ENCODE measurements around the gene SMIM44. TPM values are rescaled to one million over a fixed set of nuclear protein-coding genes. Genes with fewer than 3 reads are reported as not detected.

SMIM44 gene
- total RNA-seq, 4 donors from 2014 or later, result not detected

GRCh38 chr19:3528539-3529211 lies 45.4 kb upstream of the SMIM44 start:
- no peak for TF ChIP-seq CTCF (IDR thresholded peaks at IDR 0.05)
- TF ChIP-seq POLR2A (IDR thresholded peaks at IDR 0.05), result no peak
- DNase-seq, result no peak
- Histone ChIP-seq H3K9me3 (no peaks in the 10 kb centered on the region), H3K4me3 (replicated peaks in 1 of 3) (no peak overlapping the region), H3K27me3 (no peaks in the 10 kb centered on the region), H3K27ac (no peak overlapping the region), H3K4me1 (no peaks in the 10 kb centered on the region), H3K36me3 (peaks cover 56 to 62% of the 10 kb centered on the region in 2 donors)
- 95 to 96% methylated on average over 20 of the region's 20 CpGs for WGBS, 2 donors
- intact Hi-C loops (cut with DNase I), result no loop called here

GRCh38 chr19:3528080-3528479 lies 44.8 kb upstream of the SMIM44 start:
- Histone ChIP-seq H3K4me3 (replicated peaks in 1 of 3) (no peak overlapping the region), H3K27ac (no peak overlapping the region), H3K36me3 (peaks cover 56 to 60% of the 10 kb centered on the region in 2 donors), H3K27me3 (no peaks in the 10 kb centered on the region), H3K9me3 (no peaks in the 10 kb centered on the region), H3K4me1 (no peaks in the 10 kb centered on the region)
- 96 to 98% methylated on average over 8 to 11 of the region's 14 CpGs for WGBS, 2 donors
- TF ChIP-seq CTCF (IDR thresholded peaks at IDR 0.05) (no peak), POLR2A (IDR thresholded peaks at IDR 0.05) (no peak)
- no peak for DNase-seq
- intact Hi-C loops (cut with DNase I), result no loop called here

GRCh38 chr19:3527238-3527910 lies 44.1 kb upstream of the SMIM44 start:
- Histone ChIP-seq H3K36me3 (peaks cover 53 to 54% of the 10 kb centered on the region in 2 donors), H3K9me3 (no peaks in the 10 kb centered on the region), H3K4me1 (no peaks in the 10 kb centered on the region), H3K27me3 (no peaks in the 10 kb centered on the region), H3K27ac (no peak overlapping the region), H3K4me3 (replicated peaks in 1 of 3) (no peak overlapping the region)
- intact Hi-C loops (cut with DNase I), result no loop called here
- TF ChIP-seq CTCF (IDR thresholded peaks at IDR 0.05) (no peak), POLR2A (IDR thresholded peaks at IDR 0.05) (no peak)
- no peak for DNase-seq
- WGBS, 2 donors, result 90 to 95% methylated on average over 4 to 20 of the region's 21 CpGs

- peaks cover 46 to 47% of the 10 kb centered on the region in 2 donors for H3K36me3 ChIP-seq
- 95% methylated on average over 11 to 18 of the region's 28 CpGs for WGBS, 2 donors
- intact Hi-C loops (cut with DNase I), result no loop called here
These were observed 43.4 kb upstream of the SMIM44 start for GRCh38 chr19:3526507-3527237.

More at GRCh38 chr19:3526507-3527237, 43.4 kb upstream of the SMIM44 start:
- TF ChIP-seq POLR2A (IDR thresholded peaks at IDR 0.05) (no peak), CTCF (IDR thresholded peaks at IDR 0.05) (no peak)
- no peak for DNase-seq
- no peaks in the 10 kb centered on the region for H3K4me1 ChIP-seq
- H3K27ac ChIP-seq, result no peak overlapping the region
- no peaks in the 10 kb centered on the region for H3K27me3 ChIP-seq
- H3K9me3 ChIP-seq, result no peaks in the 10 kb centered on the region
- no peak overlapping the region for H3K4me3 ChIP-seq (replicated peaks in 1 of 3)

All from thyroid gland (tissue), 4 donors.